ENCODE results near the gene PLEKHA1.

The PLEKHA1 gene

GRCh38 chr10:122347170-122347841, 27.2 kb upstream of the PLEKHA1 start:
- no peak for DNase-seq (ENCODE audit: low read depth)

- DNase-seq (ENCODE audit: low read depth): no peak
Observed at GRCh38 chr10:122348512-122348911, 26.0 kb upstream of the PLEKHA1 start.

- no peak for DNase-seq (ENCODE audit: low read depth)
Observed at GRCh38 chr10:122348935-122349361, 25.6 kb upstream of the PLEKHA1 start.

GRCh38 chr10:122349758-122350369, 24.6 kb upstream of the PLEKHA1 start:
- no peak for DNase-seq (ENCODE audit: low read depth)

GRCh38 chr10:122350893-122351292, 23.6 kb upstream of the PLEKHA1 start:
- no peak for DNase-seq (ENCODE audit: low read depth)

GRCh38 chr10:122352817-122353525, 21.5 kb upstream of the PLEKHA1 start:
- DNase-seq (ENCODE audit: low read depth): no peak

- DNase-seq (ENCODE audit: low read depth): no peak
Observed at GRCh38 chr10:122354383-122354782, 20.1 kb upstream of the PLEKHA1 start.

- DNase-seq (ENCODE audit: low read depth): no peak
Observed at GRCh38 chr10:122357685-122358084, 16.8 kb upstream of the PLEKHA1 start.

- DNase-seq (ENCODE audit: low read depth): no peak
Observed at GRCh38 chr10:122359621-122360020, 14.9 kb upstream of the PLEKHA1 start.

GRCh38 chr10:122361046-122361445, 13.5 kb upstream of the PLEKHA1 start:
- DNase-seq (ENCODE audit: low read depth): no peak

GRCh38 chr10:122362031-122362592, 12.4 kb upstream of the PLEKHA1 start:
- DNase-seq (ENCODE audit: low read depth): no peak

GRCh38 chr10:122362621-122363020, 11.9 kb upstream of the PLEKHA1 start:
- DNase-seq (ENCODE audit: low read depth): no peak

GRCh38 chr10:122363311-122363710, 11.2 kb upstream of the PLEKHA1 start:
- no peak for DNase-seq (ENCODE audit: low read depth)

GRCh38 chr10:122363722-122364463, 10.6 kb upstream of the PLEKHA1 start:
- DNase-seq (ENCODE audit: low read depth): no peak

GRCh38 chr10:122368502-122369254, 5.8 kb upstream of the PLEKHA1 start:
- DNase-seq (ENCODE audit: low read depth): no peak

GRCh38 chr10:122373108-122373507, 1.4 kb upstream of the PLEKHA1 start:
- no peak for DNase-seq (ENCODE audit: low read depth)

- no peak for DNase-seq (ENCODE audit: low read depth)
Observed at GRCh38 chr10:122373721-122374120, 787 bp upstream of the PLEKHA1 start.

- DNase-seq (ENCODE audit: low read depth): peak; percentile 43
Observed at GRCh38 chr10:122374859-122375678, 561 bp downstream of the PLEKHA1 start.

GRCh38 chr10:122375679-122376160, 1.2 kb downstream of the PLEKHA1 start:
- no peak for DNase-seq (ENCODE audit: low read depth)

GRCh38 chr10:122376364-122376961, 2.0 kb downstream of the PLEKHA1 start:
- no peak for DNase-seq (ENCODE audit: low read depth)
